ENCODE results near the gene FADS1.

The FADS1 gene

DNA sequence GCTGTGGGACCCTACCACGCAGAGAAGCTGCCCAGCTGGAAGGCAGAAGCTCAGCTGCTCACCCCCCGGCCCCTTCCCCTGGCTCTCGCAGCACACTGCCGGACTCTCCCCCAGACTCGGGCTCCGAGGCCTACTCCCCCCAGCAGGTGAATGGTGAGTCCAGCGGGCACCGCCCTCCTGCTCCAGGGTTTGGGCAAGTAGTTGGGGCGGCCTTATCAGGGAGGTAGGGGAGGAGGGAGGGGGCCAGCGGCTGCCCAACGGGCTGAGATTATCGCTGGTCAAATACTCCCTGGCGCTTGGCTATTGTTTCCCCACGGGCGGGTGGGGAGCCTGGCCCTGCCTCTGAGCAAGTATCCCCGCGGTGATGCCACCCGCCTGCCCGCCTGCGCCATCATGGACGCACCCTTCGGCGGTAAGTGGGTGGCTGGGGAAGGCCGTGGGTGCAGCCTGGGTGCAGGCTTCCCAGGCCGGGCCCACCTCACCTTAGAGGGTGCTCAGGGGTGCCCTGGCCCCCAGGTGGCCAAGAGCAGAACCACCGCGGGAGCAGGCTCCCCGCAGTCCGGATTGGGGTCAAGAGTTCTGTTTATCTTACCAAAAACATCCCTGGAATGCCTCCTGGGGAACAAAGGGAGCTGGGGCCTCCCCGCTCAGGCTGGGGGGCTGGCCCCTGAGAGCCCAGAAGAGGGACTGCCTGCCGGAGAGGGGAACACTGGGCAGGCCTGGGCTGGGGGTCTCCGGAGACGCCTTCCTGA lies 47.5 kb downstream of the FADS1 start:
- no peak overlapping the region for H3K9ac ChIP-seq (ENCODE audit: low read length)
- peaks cover 10% of the 10 kb centered on the region for H3K4me1 ChIP-seq (ENCODE audit: control insufficient read depth, low read depth, low read length)
- no peaks in the 10 kb centered on the region for H3K36me3 ChIP-seq (ENCODE audit: control insufficient read depth, low read depth, low read length)
- H3K9me3 ChIP-seq (ENCODE audit: control insufficient read depth, low read depth, low read length), result no peaks in the 10 kb centered on the region
- H3K27me3 ChIP-seq (ENCODE audit: control insufficient read depth, insufficient read depth, low read length), result no peaks in the 10 kb centered on the region
- H3K4me3 ChIP-seq (ENCODE audit: low read length), result no peak overlapping the region
- H3K27ac ChIP-seq (ENCODE audit: low read length), result no peak overlapping the region

- H3K9me3 ChIP-seq (ENCODE audit: control insufficient read depth, low read depth, low read length), result no peaks in the 10 kb centered on the region
- H3K4me1 ChIP-seq (ENCODE audit: control insufficient read depth, low read depth, low read length), result peaks cover 10% of the 10 kb centered on the region
- H3K9ac ChIP-seq (ENCODE audit: low read length), result no peak overlapping the region
- no peak overlapping the region for H3K4me3 ChIP-seq (ENCODE audit: low read length)
- no peak overlapping the region for H3K27ac ChIP-seq (ENCODE audit: low read length)
- H3K27me3 ChIP-seq (ENCODE audit: control insufficient read depth, insufficient read depth, low read length), result no peaks in the 10 kb centered on the region
- H3K36me3 ChIP-seq (ENCODE audit: control insufficient read depth, low read depth, low read length), result no peaks in the 10 kb centered on the region
Observed at GRCh38 chr11:61768376-61769076, 48.3 kb downstream of the FADS1 start.

- H3K4me3 ChIP-seq (ENCODE audit: low read length), result no peak overlapping the region
- no peaks in the 10 kb centered on the region for H3K36me3 ChIP-seq (ENCODE audit: control insufficient read depth, low read depth, low read length)
- no peak overlapping the region for H3K9ac ChIP-seq (ENCODE audit: low read length)
- H3K9me3 ChIP-seq (ENCODE audit: control insufficient read depth, low read depth, low read length), result no peaks in the 10 kb centered on the region
- no peaks in the 10 kb centered on the region for H3K27me3 ChIP-seq (ENCODE audit: control insufficient read depth, insufficient read depth, low read length)
- H3K27ac ChIP-seq (ENCODE audit: low read length), result no peak overlapping the region
- H3K4me1 ChIP-seq (ENCODE audit: control insufficient read depth, low read depth, low read length), result peaks cover 3% of the 10 kb centered on the region
Observed at GRCh38 chr11:61766353-61766841, 50.4 kb downstream of the FADS1 start.

DNA sequence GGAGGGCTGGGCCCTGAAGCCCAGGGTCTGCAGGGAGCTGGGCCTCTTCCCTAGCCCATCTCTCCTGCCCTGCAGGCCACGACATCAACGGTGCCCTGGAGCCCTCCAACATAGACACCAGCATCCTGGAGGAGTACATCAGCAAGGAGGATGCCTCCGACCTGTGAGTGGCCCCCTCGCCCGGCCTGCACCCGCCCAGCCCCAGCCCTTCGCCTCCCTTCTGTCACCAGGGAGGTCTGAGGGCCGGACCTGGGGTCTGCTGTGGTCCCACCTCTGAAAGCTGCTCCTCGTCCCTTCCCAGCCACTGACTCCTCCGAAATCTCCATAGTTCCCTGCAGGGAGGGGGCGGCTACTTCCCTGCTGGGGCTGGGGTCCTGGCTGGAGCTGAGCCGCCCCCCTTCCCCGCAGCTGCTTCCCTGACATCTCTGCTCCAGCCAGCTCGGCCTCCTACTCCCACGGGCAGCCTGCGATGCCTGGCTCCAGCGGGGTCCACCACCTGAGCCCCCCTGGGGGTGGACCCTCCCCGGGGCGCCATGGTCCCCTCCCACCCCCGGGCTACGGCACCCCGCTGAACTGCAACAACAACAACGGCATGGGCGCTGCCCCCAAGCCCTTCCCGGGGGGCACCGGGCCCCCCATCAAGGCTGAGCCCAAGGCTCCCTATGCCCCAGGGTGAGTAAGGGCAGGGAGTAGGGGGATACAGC lies 51.1 kb downstream of the FADS1 start:
- Histone ChIP-seq H3K27ac (ENCODE audit: low read length) (no peak overlapping the region), H3K4me3 (ENCODE audit: low read length) (no peak overlapping the region), H3K27me3 (ENCODE audit: control insufficient read depth, insufficient read depth, low read length) (no peaks in the 10 kb centered on the region), H3K36me3 (ENCODE audit: control insufficient read depth, low read depth, low read length) (no peaks in the 10 kb centered on the region), H3K4me1 (ENCODE audit: control insufficient read depth, low read depth, low read length) (peaks cover 3% of the 10 kb centered on the region), H3K9ac (ENCODE audit: low read length) (no peak overlapping the region), H3K9me3 (ENCODE audit: control insufficient read depth, low read depth, low read length) (no peaks in the 10 kb centered on the region)

DNA sequence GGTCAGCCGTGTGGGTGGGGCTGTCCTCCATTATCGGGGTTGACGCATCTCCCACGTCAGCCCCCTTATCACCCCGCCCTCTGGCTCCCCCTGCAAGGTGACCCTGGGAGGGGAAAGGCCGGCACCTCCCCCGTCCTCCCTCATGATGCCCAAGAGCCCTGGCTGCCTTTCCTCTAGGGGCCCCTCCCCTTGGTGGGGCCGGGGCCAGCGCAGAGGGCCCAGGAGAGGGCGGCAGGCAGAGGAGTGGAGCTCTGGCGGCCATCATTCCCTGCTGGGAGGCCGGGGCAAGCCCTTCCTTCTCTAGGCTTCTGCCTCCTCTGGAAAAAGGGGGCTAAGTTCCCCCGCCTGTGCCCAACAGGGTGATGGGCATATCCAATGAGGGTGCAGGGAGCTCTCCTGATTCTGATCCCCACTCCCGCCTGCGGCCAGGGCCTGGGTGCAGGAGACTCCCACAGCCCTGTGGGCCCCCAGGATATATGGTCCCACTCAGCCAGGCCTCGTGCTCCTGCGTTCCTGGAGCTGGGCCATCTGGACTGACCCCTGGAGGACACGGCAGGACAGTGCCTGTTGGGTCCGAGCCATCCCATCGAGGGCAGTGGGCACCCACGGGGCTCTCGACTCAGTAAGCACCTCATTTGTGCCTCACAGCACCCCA lies 52.1 kb downstream of the FADS1 start:
- Histone ChIP-seq H3K4me3 (ENCODE audit: low read length) (no peak overlapping the region), H3K27ac (ENCODE audit: low read length) (no peak overlapping the region), H3K9ac (ENCODE audit: low read length) (no peak overlapping the region), H3K9me3 (ENCODE audit: control insufficient read depth, low read depth, low read length) (no peaks in the 10 kb centered on the region), H3K27me3 (ENCODE audit: control insufficient read depth, insufficient read depth, low read length) (no peaks in the 10 kb centered on the region), H3K36me3 (ENCODE audit: control insufficient read depth, low read depth, low read length) (no peaks in the 10 kb centered on the region), H3K4me1 (ENCODE audit: control insufficient read depth, low read depth, low read length) (peaks cover 3% of the 10 kb centered on the region)

GRCh38 chr11:61763930-61764605 lies 52.7 kb downstream of the FADS1 start:
- peaks cover 3% of the 10 kb centered on the region for H3K4me1 ChIP-seq (ENCODE audit: control insufficient read depth, low read depth, low read length)
- no peaks in the 10 kb centered on the region for H3K9me3 ChIP-seq (ENCODE audit: control insufficient read depth, low read depth, low read length)
- H3K36me3 ChIP-seq (ENCODE audit: control insufficient read depth, low read depth, low read length), result no peaks in the 10 kb centered on the region
- H3K9ac ChIP-seq (ENCODE audit: low read length), result no peak overlapping the region
- H3K4me3 ChIP-seq (ENCODE audit: low read length), result no peak overlapping the region
- H3K27ac ChIP-seq (ENCODE audit: low read length), result no peak overlapping the region
- H3K27me3 ChIP-seq (ENCODE audit: control insufficient read depth, insufficient read depth, low read length), result no peaks in the 10 kb centered on the region

- peaks cover 3% of the 10 kb centered on the region for H3K4me1 ChIP-seq (ENCODE audit: control insufficient read depth, low read depth, low read length)
- no peak overlapping the region for H3K27ac ChIP-seq (ENCODE audit: low read length)
Observed at GRCh38 chr11:61762798-61763197, 54.0 kb downstream of the FADS1 start.

GRCh38 chr11:61762223-61762615 lies 54.6 kb downstream of the FADS1 start:
- H3K27me3 ChIP-seq (ENCODE audit: control insufficient read depth, insufficient read depth, low read length), result no peaks in the 10 kb centered on the region
- H3K4me3 ChIP-seq (ENCODE audit: low read length), result no peak overlapping the region
- H3K27ac ChIP-seq (ENCODE audit: low read length), result no peak overlapping the region
- no peaks in the 10 kb centered on the region for H3K36me3 ChIP-seq (ENCODE audit: control insufficient read depth, low read depth, low read length)
- H3K9ac ChIP-seq (ENCODE audit: low read length), result no peak overlapping the region
- H3K4me1 ChIP-seq (ENCODE audit: control insufficient read depth, low read depth, low read length), result peaks cover 3% of the 10 kb centered on the region
- H3K9me3 ChIP-seq (ENCODE audit: control insufficient read depth, low read depth, low read length), result no peaks in the 10 kb centered on the region

More at GRCh38 chr11:61762798-61763197, 54.0 kb downstream of the FADS1 start:
- Histone ChIP-seq H3K9me3 (ENCODE audit: control insufficient read depth, low read depth, low read length) (no peaks in the 10 kb centered on the region), H3K4me3 (ENCODE audit: low read length) (no peak overlapping the region), H3K27me3 (ENCODE audit: control insufficient read depth, insufficient read depth, low read length) (no peaks in the 10 kb centered on the region), H3K9ac (ENCODE audit: low read length) (no peak overlapping the region), H3K36me3 (ENCODE audit: control insufficient read depth, low read depth, low read length) (no peaks in the 10 kb centered on the region)

- Histone ChIP-seq H3K4me3 (ENCODE audit: low read length) (no peak overlapping the region), H3K36me3 (ENCODE audit: control insufficient read depth, low read depth, low read length) (no peaks in the 10 kb centered on the region), H3K27ac (ENCODE audit: low read length) (no peak overlapping the region), H3K27me3 (ENCODE audit: control insufficient read depth, insufficient read depth, low read length) (no peaks in the 10 kb centered on the region), H3K9ac (ENCODE audit: low read length) (no peak overlapping the region), H3K4me1 (ENCODE audit: control insufficient read depth, low read depth, low read length) (peaks cover 4% of the 10 kb centered on the region), H3K9me3 (ENCODE audit: control insufficient read depth, low read depth, low read length) (no peaks in the 10 kb centered on the region)
Observed at GRCh38 chr11:61761440-61762222, 55.2 kb downstream of the FADS1 start.

GRCh38 chr11:61760946-61761345 lies 55.9 kb downstream of the FADS1 start:
- H3K4me3 ChIP-seq (ENCODE audit: low read length), result no peak overlapping the region
- no peak overlapping the region for H3K27ac ChIP-seq (ENCODE audit: low read length)
- no peaks in the 10 kb centered on the region for H3K36me3 ChIP-seq (ENCODE audit: control insufficient read depth, low read depth, low read length)
- H3K9me3 ChIP-seq (ENCODE audit: control insufficient read depth, low read depth, low read length), result no peaks in the 10 kb centered on the region
- H3K4me1 ChIP-seq (ENCODE audit: control insufficient read depth, low read depth, low read length), result peaks cover 11% of the 10 kb centered on the region
- H3K27me3 ChIP-seq (ENCODE audit: control insufficient read depth, insufficient read depth, low read length), result no peaks in the 10 kb centered on the region
- H3K9ac ChIP-seq (ENCODE audit: low read length), result no peak overlapping the region
